ENCODE measurements around the gene HNRNPUL1.

Gene HNRNPUL1

DNA sequence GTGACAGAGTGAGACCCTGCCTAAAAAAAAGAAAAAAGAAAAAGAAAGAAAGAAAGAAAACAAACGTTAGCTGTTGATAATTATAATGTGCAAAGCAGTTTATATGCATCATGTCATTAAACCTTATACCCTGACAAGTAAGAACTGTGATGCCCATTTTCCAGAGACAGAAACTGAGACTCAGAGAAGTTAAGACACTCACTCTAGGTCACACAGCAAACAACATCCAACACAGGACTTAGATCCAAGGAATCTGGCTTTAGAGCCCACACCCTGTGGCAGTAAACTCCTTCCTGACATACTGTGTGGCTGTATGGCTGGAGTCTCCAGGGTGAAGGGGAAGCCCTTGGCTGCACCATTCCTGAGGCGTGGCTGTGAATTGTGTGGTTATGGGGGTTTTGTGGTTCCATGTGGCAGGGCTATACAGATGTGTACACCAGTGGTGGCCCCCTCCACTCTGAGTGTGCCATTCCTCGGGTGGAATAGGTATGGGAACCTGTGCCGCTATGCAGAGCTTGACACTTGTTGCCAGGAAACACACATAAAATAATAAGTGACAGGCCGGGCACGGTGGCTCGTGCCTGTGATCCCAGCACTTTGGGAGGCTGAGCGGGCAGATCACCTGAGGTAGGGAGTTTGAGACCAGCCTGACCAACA lies 29.5 kb upstream of the HNRNPUL1 start:
- DNase-seq (ENCODE audit: low read depth): no peak

DNA sequence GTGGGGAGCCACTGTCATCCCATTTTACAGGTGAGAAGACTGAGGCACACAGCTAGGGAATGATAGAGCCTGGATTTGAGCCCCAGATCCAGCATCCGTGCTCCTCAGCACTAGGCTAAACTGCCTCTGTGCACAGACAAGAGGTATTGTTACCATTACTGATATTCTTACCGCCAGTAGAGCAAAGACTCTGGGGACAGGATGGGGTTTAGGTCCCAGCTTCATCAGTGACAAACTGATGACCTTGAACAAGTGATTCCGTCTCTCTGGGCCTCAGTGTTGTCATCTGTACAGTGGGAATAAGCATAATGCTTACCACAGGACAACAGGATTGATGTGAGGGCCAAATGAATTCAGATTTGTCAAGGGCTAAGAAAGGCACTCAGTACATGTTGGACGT lies 28.7 kb upstream of the HNRNPUL1 start:
- no peak for DNase-seq (ENCODE audit: low read depth)

DNA sequence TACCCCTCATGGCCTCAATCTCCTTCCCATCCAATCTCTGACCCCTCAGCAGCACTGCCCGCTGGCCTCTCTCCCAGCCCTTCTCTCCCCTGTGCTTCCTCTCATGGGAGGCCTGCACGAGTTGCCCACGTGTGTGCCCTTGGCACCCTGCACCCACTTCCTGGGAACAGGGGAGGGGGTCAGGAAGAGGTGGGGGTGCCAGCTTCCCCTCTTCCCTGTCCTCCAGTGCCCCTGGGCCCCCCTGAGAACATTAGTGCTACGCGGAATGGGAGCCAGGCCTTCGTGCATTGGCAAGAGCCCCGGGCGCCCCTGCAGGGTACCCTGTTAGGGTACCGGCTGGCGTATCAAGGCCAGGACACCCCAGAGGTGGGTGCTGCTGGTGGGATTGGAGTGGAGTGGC lies 25.9 kb upstream of the HNRNPUL1 start:
- DNase-seq (ENCODE audit: low read depth): no peak

DNA sequence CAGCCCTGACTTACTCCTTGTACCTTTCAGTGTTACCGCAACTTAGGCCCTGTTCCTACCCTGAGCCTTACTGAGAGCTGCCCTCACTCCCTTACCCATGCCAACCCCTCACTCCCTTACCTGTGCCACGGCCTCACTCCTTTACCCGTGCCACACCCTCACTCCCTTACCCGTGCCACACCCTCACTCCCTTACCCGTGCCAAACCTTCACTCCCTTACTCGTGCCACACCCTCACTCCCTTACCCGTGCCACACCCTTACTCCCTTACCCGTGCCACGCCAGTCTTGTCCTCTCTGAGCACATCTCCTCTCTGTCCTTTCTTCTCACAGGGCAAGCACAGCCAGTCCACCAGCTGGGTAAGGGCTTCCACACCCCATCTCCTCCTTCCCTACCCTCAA lies 24.8 kb upstream of the HNRNPUL1 start:
- no peak for DNase-seq (ENCODE audit: low read depth)

DNA sequence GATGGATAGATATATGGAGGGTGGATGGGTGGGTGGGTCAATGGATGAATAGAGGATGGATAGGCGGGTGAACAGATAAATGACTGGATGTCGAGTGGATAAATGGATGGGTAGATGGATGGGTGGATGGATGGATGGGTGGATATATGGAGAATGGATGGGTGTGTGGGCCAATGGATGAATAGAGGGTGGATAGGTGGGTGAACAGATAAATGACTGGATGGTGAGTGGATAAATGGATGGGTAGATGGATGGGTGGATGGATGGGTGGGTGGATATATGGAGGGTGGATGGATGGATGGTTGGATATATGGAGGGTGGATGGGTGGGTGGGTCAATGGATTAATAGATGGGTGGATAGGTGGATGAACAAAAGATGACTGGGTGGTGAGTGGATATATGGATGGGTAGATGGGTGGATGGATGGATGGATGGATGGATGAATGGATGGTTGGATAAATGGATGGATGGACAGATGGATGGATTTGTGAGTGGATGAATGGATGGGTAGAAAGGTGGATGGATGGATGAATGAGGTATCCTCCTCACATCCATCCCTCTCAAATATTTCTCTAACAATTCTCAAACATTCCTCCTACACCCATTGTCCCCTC lies 24.1 kb upstream of the HNRNPUL1 start:
- no peak for DNase-seq (ENCODE audit: low read depth)

DNA sequence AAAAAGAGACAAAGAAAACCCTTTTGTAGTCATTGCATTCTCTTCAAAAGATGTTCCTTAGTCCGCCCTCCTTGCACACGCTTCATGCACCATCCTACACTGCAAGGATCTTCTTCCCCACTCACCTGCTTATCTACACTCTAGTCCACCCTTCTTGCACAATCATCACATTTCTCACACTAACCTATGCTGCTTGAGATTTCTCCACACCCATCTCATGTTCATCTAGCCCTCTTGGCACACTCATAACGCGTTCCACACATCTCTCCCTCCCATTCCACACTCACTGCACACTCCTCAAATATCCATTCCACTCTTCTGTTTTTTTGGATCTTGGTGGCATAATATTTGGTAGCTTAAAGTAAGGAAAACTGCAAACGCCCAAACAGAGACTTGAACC lies 22.3 kb upstream of the HNRNPUL1 start:
- DNase-seq (ENCODE audit: low read depth): no peak

DNA sequence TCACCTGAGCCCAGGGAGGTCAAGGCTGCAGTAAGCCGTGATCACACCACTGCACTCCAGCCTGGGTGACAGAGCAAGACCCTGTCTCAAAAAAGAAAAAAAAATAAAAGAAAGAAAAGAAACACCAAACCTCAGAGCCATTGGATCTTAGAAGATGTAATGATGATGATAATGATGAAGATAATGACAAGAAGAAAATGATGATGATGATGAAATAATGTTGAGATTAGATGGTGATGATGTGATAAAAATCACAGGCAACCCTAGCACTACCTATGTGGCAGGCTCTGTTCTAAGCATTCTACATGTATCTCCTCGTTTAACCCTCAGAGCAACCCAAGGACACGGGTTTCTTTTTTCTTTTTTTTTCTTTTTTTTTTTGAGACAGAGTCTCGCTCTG lies 20.1 kb upstream of the HNRNPUL1 start:
- no peak for DNase-seq (ENCODE audit: low read depth)

DNA sequence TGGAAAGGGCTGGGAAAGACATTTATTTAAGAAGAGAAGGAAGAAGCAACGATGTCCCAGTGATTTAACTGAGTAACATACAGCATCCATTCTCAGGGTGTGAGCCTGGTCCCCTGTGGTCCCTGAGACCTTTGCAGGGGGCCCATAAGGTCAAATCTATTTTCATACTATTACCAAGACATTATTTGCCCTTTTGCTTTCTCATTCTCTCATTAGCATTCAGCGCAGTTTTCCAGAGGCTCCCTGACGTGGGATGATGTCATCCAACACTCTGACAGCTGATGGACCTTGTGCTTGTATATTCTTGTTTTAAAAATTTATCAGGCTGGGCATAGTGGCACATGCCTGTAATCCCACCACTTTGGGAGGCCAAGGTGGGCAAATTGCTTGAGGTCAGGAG lies 18.3 kb upstream of the HNRNPUL1 start:
- no peak for DNase-seq (ENCODE audit: low read depth)

DNA sequence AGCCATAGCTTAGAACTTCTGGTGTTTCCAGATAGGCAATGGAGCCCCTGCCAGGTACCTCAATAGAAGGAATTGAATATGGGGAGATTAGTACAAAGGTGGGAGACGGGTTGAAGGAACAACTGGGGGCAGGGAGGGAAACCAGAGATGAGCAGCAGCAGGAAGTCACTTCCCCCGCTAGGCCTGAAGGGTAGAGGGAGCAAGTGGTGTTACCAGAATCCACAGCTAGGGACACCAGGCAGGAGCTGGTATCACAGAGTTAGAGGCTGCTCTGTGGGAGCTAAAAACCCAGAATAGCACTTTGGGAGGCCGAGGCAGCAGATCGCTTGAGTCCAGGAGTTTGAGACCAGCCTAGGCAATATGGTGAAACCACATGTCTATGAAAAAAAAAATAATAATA lies 15.3 kb upstream of the HNRNPUL1 start:
- no peak for DNase-seq (ENCODE audit: low read depth)

DNA sequence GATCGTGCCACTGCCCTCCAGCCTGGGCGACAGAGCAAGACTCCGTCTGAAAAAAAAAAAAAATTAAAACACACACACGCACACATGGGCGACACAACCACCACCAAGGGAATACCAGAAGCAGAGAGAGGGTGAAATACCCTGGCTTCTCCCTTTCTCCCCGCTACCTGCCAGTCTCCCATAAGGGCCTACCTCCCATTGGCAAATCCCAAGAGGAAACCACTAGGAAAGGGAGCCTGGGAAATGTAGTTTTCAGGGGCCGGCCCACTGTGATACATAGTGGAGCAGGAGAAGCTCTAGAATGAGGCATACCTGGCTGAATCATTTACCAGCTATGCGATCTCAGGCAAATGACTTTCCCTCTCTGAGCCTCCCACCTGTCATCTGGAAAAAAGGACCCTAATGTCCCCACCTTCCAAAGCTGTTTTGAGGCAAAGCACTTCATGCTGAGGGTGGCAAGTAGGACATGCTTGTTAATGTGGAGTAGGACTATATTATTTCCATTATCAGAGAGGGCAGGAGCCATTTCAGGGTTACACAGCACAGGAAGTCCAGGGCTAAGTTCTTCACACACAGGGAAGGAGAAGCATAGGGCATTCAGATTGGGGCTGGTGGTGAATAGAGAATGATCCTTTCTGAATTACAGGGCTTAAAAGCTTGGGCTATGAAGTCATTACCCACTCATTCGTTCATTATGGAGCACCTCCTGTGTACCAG lies 14.3 kb upstream of the HNRNPUL1 start:
- no peak for DNase-seq (ENCODE audit: low read depth)

DNA sequence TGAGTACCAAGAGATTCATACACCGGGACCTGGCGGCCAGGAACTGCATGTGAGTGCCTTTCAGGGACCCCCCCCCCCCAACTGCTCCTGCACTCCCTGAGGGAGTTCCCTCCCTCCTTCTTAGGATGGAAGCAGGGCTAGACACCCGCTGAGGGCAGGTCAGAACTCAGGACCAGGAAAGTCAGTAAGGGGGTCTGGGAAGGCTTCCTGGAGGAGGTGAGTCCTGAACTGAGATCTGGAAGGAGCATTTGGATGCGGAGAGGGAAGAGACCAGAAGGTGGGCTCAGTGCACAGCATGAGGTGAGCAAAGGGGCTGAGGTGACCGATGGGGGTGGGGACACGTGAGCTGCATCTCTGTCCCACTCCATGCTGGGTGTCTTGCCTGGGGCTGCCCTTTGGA lies 10.5 kb upstream of the HNRNPUL1 start:
- no peak for DNase-seq (ENCODE audit: low read depth)

DNA sequence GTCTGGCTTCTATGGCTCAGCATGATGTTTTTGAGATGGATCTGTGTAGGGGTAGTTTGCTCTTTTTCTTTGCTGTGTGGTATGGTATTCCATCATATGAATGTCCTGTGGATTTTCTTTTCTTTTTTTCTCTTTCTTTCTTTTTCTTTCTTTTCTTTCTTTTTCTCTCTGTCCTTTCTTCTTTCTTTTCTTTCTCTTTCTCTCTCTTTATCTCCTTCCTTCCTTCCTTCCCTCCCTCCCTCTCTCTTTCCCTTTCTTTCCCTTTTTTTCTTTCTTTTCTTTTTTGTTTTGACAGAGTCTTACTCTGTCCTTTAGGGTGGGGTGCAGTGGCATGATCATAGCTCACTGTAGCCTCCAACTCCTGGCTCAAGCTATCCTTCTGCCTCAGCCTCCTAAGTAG lies 9.0 kb upstream of the HNRNPUL1 start:
- no peak for DNase-seq (ENCODE audit: low read depth)

DNA sequence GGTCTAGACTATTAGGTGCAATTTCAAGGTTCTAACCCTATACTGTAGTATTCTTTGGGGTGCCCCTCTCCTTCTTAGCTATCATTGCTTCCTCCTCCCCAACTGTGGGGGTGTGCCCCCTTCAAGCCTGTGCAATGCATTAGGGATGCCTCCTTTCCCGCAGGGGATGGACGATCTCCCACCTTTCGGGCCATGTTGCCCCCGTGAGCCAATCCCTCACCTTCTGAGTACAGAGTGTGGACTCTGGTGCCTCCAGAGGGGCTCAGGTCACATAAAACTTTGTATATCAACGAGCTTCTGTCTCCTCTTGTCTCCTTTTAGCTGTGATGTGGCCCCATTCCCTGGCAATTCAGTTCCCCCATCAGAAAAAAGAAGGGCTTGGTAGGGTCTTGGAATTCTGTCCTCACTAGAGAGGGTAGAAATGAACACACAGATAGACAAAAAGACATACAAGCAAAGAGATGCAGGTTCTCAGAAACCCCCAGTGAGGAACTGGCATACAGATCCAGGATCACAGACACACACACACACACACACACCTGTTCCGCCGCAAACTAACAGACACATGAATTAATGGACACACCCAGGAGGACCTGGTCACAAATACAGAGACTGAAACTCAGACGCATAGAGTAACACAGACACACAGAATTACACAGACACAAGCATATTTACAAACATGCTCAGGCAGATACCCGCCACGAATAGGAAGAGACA lies 2.5 kb upstream of the HNRNPUL1 start:
- no peak for DNase-seq (ENCODE audit: low read depth)

DNA sequence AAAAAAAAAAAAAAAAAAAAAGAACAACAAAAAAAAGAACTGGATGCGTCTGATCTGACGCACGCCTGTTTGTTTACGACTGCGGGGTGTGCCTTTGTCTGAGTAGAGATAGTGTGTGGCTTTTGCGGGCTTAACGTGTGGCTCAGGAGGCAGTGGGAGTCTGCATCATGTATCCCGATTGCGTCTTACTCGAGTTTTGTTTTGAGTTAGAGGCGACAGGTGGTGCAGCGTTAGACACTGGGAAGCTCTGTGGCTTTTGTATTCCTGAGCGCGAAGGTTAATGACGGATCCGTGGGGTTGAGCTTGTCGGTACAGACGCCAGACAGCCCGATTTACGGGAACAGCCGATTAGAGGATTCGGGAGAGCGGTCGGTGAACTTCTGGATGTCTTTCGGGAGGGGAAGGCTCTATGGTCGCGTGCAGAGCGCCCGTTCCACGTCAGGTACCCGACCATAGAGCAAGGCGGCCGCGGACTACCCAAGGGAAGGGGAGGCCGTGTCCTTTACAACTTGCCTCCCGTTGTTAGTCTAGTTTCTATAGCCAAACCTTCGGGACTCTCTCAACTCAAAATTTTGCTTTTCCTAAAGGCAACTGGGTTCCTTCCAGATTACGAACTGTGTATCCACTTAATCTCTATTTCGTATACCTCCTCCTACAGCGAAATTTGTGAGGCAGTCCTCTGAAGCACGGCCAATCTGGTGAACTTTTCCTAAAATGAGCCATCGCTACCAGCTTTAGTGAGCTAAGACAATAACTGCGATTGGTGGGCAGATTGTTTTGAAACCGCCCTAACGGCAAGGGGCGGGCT lies 926 bp upstream of the HNRNPUL1 start:
- peak; percentile 73 for DNase-seq (ENCODE audit: low read depth)

DNA sequence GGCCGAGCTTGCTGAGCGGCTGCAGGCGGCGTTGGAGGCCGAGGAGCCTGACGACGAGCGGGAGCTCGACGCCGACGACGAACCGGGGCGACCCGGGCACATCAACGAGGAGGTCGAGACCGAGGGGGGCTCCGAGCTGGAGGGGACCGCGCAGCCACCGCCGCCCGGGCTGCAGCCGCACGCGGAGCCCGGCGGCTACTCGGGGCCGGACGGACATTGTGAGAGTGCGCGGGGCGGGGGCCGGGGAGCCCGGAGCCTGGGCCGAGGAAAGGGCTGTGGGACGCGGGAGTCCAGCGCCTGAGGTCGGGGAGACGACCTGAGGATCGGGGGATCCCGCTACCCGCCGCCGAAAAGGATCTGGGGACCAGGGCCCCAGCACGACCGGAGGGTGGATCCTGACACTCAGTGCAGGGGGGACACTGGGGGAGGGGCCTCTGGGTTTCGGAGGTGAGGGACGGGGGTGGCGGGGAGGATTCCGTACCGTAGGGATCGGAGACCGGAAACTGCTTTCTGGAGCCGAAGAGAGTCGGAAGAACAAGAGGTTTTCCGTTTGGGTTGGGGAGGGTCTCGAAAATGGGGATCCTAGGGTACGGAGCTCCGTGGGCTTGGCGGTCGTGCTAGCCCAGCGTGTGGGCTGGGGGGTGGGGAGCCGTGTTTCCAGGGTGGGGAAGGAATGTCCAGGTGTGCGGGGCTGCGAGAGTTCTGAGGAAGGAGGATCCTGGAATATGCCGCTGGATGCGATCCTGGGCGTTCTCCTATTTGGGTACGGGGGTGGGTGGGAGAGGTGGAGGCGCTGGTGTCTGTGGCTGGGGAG lies 616 bp downstream of the HNRNPUL1 start:
- DNase-seq (ENCODE audit: low read depth): no peak

DNA sequence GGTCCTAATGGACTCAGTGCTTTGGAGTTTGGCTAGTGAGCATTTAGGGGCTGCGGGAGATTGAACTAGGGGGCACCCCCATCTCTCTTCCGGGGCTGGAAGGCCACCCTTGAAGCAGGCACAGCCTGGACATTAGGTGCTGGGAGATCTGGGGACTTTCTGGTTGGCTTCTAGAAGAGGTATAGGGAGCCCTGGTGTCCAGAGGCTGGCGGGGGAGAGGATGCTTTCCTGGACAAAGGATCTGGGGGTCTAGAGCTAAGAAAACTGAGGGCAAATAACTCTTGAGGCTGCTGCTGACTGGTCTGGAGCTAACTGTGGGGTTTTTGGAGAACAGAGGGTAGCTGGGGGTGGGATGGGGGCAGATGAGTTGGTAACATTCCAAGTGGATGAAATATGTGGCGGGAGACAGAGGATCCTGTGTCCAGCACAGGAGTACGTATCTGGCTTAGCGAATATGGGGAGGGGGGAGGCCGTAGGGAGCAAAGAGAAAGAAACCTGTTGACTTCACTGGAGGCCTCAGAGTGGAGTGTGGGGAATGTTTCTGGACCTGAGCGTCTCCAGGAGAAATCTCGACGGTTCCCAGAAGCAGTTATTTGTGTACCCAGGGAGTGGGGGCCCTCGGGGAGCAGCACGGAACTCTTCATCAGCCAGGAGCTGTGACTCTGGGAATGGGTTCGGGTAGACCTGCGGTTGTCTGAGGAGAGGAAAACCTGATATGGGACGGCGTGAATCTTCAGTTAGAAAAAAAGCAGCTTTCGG lies 1.4 kb downstream of the HNRNPUL1 start:
- no peak for DNase-seq (ENCODE audit: low read depth)

DNA sequence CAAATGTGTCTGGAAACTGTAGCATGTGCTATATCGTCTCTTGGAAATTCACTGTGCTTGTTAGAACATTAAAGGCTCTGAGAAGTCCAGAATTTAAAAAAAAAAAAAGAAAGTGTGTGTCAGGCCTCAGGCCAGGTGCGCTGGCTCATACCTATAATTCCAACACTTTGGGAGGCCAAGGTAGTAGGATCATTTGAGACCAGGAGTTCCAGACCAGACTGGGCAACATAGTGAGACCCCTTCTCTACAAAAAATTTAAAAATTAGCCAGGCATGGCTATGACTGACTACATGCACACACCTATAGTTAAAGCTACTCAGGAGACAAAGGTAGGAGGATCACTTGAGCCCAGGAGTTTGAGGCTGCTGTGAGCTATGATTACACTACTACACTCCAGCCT lies 4.9 kb downstream of the HNRNPUL1 start:
- no peak for DNase-seq (ENCODE audit: low read depth)

DNA sequence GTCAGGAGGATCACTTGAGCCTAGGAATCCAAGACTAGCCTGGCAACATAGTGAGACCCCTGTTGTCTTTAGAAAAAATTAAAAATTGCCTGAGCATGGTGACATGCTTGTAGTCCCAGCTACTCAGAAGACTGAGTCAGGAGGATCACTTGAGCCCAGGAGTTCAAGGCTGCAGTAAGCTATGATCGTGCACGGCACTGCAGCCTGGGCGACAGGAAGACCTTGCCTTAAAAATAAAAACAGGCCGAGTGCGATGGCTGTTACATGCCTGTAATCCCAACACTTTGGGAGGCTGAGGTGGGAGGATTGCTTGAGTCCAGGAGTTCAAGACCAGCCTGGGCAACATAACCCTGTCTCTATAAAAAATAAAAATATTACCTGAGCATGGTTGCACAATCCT lies 5.4 kb downstream of the HNRNPUL1 start:
- no peak for DNase-seq (ENCODE audit: low read depth)

DNA sequence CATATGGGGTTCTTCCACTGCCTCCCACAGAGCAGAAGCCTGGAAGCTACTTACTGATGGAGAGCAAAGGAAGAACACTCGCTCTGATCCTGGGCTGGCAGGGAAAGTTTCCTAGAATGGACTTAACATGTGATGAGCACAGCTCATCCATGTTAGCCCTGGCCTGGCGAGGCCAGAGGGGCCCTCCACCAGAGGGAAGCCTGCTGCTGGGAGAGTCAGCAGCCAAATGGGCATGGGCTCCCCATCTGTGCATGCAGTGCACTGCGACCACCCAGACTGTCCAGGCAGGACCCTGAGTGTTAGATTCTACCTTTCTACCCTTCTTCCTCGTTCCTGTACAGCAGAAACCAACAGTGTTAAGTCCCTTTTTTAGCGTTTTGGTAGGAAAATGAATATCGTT lies 8.9 kb downstream of the HNRNPUL1 start:
- DNase-seq (ENCODE audit: low read depth): no peak

DNA sequence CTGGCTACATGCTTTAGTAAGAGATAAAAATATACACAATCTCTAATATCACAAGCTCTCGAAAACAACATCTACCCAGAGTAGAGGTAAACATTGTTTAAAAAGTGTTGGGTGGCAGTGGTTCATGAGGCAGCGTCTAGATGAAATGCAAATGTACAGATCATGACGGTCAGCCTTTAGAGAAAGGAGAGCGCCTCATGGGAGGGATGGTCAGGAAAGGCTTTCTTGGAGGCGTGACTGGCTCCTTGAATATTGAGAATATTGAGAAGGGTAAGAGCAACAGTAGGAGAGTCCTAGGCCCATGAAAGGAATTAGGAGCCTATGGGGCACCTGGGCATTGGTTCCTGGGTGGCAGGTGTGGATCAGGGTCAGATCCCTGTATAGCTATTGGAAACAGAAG lies 10.6 kb downstream of the HNRNPUL1 start:
- DNase-seq (ENCODE audit: low read depth): no peak

DNA sequence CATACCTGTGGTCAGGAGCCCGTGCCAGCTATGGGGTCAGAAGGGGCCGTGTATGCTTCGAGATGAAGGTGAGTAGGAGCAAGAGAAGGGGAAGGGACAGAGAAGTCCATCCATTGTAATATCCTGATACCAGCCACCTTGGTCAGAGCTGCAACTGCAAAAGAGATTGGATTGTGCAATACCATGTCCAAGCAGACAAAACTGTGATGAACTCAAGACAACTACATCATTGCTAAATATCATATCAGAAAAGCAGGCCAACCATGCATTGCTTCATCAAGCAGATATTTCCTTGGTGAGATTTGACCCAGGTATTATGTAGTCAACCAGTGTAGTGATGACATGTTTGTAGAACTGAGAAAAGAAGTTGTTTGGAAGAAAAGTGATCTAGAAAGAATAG lies 12.1 kb downstream of the HNRNPUL1 start:
- DNase-seq (ENCODE audit: low read depth): no peak
